Adipocyte (in vitro differentiated cells): Measurements from ENCODE around the gene SRSF7.

Experiments
- DNase-seq: peaks from one replicate; pipeline ENCODE4 v3.0.0-alpha.2; 2015; ENCODE audit warnings: low read depth
- H3K27me3 ChIP-seq: replicated peaks from 2 replicates; pipeline ENCODE4 v1.7.0; 2013; ENCODE audit warnings: mild to moderate bottlenecking, low read length, moderate library complexity; ENCODE audit not compliant: control insufficient read depth, insufficient read depth
- H3K36me3 ChIP-seq: 2 replicates; pipeline ENCODE4 v1.7.0; 2013; ENCODE audit warnings: low read length, mild to moderate bottlenecking, moderate library complexity; ENCODE audit not compliant: control insufficient read depth, insufficient read depth, severe bottlenecking
- H3K4me1 ChIP-seq: 2 replicates; pipeline ENCODE4 v1.7.0; 2013; ENCODE audit warnings: mild to moderate bottlenecking, low read length, moderate library complexity; ENCODE audit not compliant: control insufficient read depth, insufficient read depth
- H3K4me3 ChIP-seq: 2 replicates; pipeline ENCODE4 v1.7.0; 2013; ENCODE audit warnings: mild to moderate bottlenecking, low read length, moderate library complexity
- H3K9ac ChIP-seq: 2 replicates; pipeline ENCODE4 v1.7.0; 2013; ENCODE audit warnings: mild to moderate bottlenecking, low read length, moderate library complexity
- H3K9me3 ChIP-seq: 2 replicates; pipeline ENCODE4 v1.7.0; 2013; ENCODE audit warnings: mild to moderate bottlenecking, low read length, moderate library complexity; ENCODE audit not compliant: control insufficient read depth

Gene SRSF7

DNA sequence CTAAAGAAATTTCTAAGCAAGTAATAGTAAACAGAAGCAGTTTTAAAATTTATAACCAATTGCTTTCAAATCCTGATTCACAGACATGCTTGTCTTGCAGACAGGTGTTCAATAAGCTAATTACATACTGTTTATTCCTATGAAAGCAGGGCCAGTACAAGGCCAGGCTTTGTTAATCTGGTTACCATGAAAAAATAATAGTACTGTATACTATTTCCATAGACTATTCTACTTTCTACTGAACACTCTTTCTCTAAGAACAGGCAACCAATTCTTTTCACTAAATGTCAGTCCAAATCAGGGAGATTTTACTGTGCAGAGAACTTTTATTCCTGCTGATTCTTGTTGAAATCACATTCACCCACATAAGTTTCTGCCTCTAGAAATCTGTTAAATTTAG is 2.9 kb upstream of the SRSF7 start:
- H3K4me3 ChIP-seq, result peak overlapping the region; percentile 69
- peaks cover 5% of the 10 kb centered on the region for H3K36me3 ChIP-seq
- H3K9me3 ChIP-seq, result no peaks in the 10 kb centered on the region
- H3K4me1 ChIP-seq, result peaks cover 9% of the 10 kb centered on the region
- DNase-seq, result no peak
- H3K27me3 ChIP-seq, result no peaks in the 10 kb centered on the region
- peak overlapping the region; percentile 78 for H3K9ac ChIP-seq

DNA sequence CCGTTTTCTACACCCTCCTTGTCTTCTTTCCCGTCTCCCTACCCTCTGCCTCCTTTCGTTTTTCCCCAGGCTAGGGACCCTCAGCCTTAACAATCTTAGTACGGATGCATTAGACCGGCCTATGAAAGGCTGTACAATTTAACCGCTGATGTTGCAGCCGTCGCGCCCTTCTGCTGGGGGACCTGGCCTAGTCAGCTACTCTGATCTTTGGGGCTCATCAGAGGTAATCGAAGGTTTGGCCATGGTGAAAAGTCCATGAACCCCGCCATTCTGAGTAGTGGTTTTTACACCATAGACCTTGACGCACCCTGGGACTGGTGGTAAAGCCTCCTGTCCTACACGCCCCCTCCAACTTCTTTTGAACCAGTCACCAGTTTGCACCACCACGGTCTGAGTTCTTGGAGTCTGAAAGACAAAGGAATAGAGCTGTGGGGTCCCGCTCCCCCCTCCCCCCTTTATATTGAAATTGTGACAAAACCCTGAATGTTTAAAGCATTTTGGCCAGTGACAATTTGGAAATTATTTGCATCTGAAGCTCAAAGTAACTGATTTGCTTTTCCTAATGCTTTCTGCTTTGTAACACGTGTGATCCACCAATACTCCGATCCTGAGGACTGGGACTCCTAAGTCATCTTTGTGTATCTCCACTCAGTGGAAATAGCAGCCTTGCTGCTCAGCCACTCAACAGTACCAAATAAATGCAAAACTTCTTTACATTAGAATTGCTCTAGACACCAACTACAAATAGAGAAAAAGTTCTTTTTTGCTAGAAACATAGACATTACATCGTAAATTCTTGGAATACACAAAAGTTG is 642 bp upstream of the SRSF7 start:
- Histone ChIP-seq H3K9me3 (no peaks in the 10 kb centered on the region), H3K4me1 (peaks cover 25% of the 10 kb centered on the region), H3K36me3 (peaks cover 27% of the 10 kb centered on the region), H3K27me3 (no peaks in the 10 kb centered on the region), H3K4me3 (peak overlapping the region; percentile 95), H3K9ac (peak overlapping the region; percentile 96)
- DNase-seq, result no peak

DNA sequence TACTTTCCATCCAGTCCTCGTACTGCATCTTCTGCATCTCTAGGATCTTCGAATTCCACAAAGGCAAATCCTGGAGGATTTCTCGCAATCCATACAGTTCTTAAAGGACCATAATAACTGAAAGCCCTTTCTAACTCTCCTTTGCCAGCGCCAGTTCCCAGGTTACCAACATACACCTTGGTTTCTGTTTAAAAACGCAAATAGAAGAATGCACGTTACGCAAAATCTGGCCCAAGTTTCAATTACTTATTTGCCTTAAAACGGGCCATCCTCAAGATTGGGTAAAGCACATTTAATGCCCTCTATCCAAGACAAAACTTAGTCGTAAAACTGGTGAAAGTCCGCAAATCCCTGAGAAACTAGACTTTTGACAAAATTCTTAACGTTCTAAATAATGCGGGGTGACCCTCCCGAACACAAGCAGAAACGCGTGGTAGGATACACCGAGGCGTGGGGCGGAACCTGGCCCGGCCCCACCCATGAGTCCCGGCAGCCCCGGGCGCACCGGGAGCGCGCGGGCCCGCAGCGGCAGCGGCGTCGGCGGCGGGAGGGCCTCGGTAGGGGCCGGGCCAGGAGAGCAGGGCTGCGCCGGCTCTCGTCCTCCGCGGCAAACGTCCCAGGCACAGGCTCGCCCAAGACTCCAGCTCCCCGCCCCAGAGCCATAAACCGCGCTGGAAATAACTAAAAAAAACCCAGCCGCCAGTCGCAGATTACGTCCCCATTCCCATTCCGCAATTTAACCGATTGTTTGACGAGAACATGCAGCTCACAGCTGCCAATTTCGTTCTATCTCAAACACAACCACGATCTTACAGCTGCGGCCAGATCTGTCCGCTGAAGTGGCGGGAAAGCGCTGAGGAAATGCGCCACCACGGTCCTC is 910 bp downstream of the SRSF7 start:
- peak overlapping the region; percentile 96 for H3K9ac ChIP-seq
- peak; percentile 77 for DNase-seq
- no peaks in the 10 kb centered on the region for H3K27me3 ChIP-seq
- H3K4me1 ChIP-seq, result peaks cover 28% of the 10 kb centered on the region
- H3K36me3 ChIP-seq, result peaks cover 43% of the 10 kb centered on the region
- H3K9me3 ChIP-seq, result no peaks in the 10 kb centered on the region
- peak overlapping the region; percentile 95 for H3K4me3 ChIP-seq

DNA sequence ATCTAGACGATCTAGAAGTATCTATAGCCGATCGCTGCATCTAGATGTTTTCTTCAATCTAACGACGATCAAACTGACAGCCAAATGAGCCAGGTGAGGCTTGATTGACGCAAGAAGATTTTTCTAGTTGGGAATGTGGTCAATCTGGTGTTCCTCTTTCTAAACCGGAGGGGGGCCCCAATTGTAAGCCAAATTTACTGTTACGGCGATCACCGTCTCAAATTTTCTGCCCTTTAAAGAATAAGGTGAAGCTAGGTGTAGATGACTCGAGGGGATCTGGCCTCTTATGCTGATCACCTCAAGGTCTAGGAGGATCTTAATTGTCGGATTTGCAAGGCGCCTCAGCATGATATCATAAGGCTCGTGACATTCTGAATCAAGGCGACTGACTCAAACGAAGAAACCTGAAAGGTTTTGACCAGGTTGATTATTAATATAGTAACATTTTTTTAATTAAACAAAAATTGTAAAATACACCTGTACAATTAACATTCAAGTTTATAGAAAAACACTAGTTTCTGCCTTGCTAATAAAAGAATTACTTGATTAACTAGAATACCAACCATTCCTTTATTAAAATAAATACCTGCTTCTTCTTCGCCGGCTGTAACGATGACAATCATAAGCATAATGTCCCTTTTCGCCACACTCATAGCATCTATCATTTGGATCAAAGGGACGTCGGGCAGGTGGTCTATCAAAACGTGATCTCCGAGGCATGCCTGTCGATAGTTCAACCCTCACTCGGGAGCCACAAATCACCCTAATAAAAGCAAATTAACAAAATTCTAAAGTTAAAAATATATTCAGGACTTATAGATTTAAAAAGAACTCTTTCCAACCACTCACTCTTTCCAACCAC is 2.0 kb downstream of the SRSF7 start:
- Histone ChIP-seq H3K27me3 (no peaks in the 10 kb centered on the region), H3K9me3 (no peaks in the 10 kb centered on the region), H3K4me3 (peak overlapping the region; percentile 95), H3K9ac (peak overlapping the region; percentile 96), H3K36me3 (peaks cover 54% of the 10 kb centered on the region), H3K4me1 (peaks cover 32% of the 10 kb centered on the region)
- no peak for DNase-seq

DNA sequence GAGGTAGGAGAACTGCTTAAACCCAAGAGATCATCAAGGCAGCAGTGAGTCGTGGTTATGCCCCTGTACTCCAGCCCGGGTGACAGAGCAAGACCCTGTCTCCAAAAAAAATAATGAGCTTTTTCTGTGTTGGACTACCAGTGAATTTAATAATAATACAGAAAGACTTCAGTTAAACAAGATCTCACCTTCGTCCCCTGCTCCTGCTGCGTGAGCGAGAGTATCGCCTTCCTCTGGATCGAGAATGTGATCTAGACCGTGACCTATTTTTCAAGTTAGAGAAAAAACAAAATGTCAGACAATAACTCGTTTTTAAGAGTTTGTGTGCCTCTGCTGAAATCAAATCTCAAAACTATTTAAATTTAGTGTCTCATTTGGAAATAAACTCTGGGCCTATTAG is 2.8 kb downstream of the SRSF7 start:
- DNase-seq, result no peak
- Histone ChIP-seq H3K36me3 (peaks cover 61% of the 10 kb centered on the region), H3K9me3 (no peaks in the 10 kb centered on the region), H3K9ac (no peak overlapping the region), H3K4me1 (peaks cover 38% of the 10 kb centered on the region), H3K27me3 (no peaks in the 10 kb centered on the region), H3K4me3 (no peak overlapping the region)

DNA sequence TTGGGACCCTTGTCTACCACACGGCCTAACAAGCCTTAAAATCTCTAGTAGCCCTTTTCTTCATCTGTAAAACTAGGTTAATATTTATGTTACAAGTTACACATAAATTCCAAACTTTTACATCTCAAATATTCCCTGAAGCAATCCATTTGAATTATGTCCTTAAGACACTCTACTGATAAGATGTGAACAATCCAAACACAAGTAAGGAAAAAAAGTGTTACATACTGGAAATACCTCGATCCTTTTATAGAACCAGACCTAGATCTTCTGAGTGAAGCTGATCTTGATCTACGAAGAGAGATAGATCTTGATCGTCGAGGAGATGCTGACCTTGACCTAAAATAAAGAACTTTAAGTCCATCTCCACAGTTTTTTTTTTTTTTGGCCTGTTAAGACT is 3.3 kb downstream of the SRSF7 start:
- peaks cover 65% of the 10 kb centered on the region for H3K36me3 ChIP-seq
- H3K9me3 ChIP-seq, result no peaks in the 10 kb centered on the region
- no peaks in the 10 kb centered on the region for H3K27me3 ChIP-seq
- H3K4me3 ChIP-seq, result no peak overlapping the region
- H3K9ac ChIP-seq, result peak overlapping the region; percentile 30
- no peak for DNase-seq
- peaks cover 43% of the 10 kb centered on the region for H3K4me1 ChIP-seq

DNA sequence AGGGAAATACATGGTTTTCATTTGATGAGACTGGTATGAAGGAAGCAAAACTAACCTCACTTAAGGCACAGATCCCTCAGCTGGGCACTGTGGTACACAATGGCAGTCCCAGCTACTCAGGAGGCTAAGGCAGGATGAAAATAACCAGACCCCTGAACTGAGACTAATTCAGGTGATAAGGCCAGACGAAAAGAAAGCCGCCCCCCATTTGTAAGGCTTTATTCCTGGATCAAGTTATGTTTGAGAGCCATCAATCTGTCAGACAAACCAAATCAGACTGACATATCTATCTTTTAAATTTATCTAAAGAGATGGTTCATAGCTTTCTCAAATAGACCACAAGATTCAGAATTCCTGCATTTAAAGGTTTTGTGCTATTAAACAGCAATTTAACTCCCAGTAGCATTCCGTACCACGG is 4.1 kb downstream of the SRSF7 start:
- H3K4me1 ChIP-seq, result peaks cover 46% of the 10 kb centered on the region
- peaks cover 69% of the 10 kb centered on the region for H3K36me3 ChIP-seq
- H3K4me3 ChIP-seq, result no peak overlapping the region
- H3K27me3 ChIP-seq, result no peaks in the 10 kb centered on the region
- no peaks in the 10 kb centered on the region for H3K9me3 ChIP-seq
- peak overlapping the region; percentile 30 for H3K9ac ChIP-seq
- DNase-seq, result no peak

DNA sequence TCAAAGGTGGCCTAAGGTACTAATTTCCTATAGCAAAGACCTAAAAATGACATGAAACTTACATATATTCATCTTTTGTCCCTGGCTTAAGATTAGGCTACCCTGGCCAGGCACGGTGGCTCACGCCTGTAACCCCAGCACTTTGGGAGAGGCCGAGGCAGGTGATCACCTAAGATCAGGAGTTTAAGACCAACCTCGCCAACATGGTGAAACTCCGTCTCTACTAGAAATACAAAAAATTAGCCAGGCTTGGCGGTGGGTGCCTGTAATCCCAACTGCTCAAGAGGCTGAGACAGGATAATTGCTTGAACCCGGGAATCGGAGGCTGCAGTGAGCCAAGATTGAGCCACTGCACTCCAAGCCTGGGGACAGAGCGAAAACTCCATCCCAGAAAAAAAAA is 5.9 kb downstream of the SRSF7 start:
- Histone ChIP-seq H3K9me3 (no peaks in the 10 kb centered on the region), H3K4me3 (no peak overlapping the region), H3K9ac (no peak overlapping the region), H3K27me3 (no peaks in the 10 kb centered on the region), H3K36me3 (peaks cover 74% of the 10 kb centered on the region), H3K4me1 (peaks cover 46% of the 10 kb centered on the region)
- DNase-seq, result no peak

DNA sequence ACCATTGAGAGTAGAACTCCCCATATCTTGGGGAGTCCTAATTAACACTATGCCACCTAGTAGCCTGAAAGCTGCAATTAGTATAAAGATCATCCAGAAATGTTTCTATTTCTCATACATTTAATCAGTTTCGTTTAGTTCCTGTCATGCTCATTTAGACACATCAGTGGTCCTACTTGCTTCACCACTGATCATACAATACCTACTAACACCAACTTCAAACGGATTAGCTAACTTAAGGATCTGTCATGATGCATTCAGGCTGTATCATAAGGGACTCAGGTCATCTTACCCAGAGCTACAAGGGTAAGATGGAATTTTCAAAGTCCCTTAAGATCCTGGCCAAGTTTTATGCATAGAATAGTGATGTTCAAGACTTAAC is 6.8 kb downstream of the SRSF7 start:
- peaks cover 3% of the 10 kb centered on the region for H3K9me3 ChIP-seq
- no peak overlapping the region for H3K4me3 ChIP-seq
- peaks cover 78% of the 10 kb centered on the region for H3K36me3 ChIP-seq
- DNase-seq, result no peak
- peaks cover 42% of the 10 kb centered on the region for H3K4me1 ChIP-seq
- H3K9ac ChIP-seq, result peak overlapping the region; percentile 0
- no peaks in the 10 kb centered on the region for H3K27me3 ChIP-seq

DNA sequence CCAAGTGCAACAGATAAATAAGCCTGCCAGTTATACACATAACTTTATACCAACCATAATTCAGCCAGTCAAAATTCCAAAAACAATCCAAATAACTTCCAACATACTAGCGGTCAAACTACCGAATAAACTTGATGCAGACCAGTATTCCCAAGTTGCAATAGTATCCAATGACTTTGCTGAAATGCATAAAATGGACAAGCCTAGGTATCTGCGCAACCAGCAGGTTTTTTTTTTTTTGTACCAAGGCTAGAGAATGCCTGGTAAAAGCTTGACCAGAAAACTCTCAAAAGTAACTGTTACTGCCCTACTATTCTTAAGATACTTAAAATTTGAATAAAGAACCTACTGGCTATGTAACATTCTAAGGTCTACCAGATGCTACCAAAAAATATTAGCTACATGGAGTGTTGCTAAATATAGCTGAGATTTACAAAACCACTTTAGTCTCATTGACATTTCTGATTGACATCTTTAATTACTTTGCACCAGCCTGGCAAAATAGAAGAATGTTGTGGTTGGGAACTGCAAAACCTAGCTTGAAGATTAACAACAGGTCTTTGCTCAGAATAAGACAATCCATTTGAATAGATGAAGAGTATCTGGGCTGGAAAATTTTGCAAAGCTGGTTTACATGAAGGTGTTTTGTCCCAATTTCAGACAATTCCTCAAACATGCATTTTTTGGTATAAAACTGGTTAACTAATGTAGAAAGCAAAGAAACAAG is 7.3 kb downstream of the SRSF7 start:
- peaks cover 4% of the 10 kb centered on the region for H3K9me3 ChIP-seq
- H3K4me1 ChIP-seq, result peaks cover 37% of the 10 kb centered on the region
- peaks cover 73% of the 10 kb centered on the region for H3K36me3 ChIP-seq
- H3K27me3 ChIP-seq, result no peaks in the 10 kb centered on the region
- no peak overlapping the region for H3K4me3 ChIP-seq
- peak overlapping the region; percentile 0 for H3K9ac ChIP-seq
- no peak for DNase-seq
